ENCODE results near the gene PSMD7. TPM values are rescaled to one million over a fixed set of nuclear protein-coding genes. Genes with fewer than 3 reads are reported as not detected.

Gene PSMD7
- polyA plus RNA-seq, 1 donor from 2014 or later, result 112 TPM

GRCh38 chr16:74320707-74321106, 24.1 kb downstream of the PSMD7 start:
- Histone ChIP-seq H3K9me2 (ENCODE audit: insufficient read depth, low read length) (no peaks in the 10 kb centered on the region), H3F3A (ENCODE audit: insufficient read depth, low read length, poor library complexity, severe bottlenecking) (no peaks in the 10 kb centered on the region), H2AFZ (ENCODE audit: low read depth, low read length) (no peak overlapping the region), H3K4me3 (ENCODE audit: low read length) (no peak overlapping the region), H3K27me3 (ENCODE audit: insufficient read depth, low read depth, low read length) (no peaks in the 10 kb centered on the region), H3K79me2 (replicated peaks; ENCODE audit: insufficient read depth, low read length) (no peaks in the 10 kb centered on the region), H3K36me3 (ENCODE audit: insufficient read depth, low read length) (no peaks in the 10 kb centered on the region), H3K27ac (ENCODE audit: low read length) (no peak overlapping the region), H3K4me2 (ENCODE audit: low read length) (no peak overlapping the region), H4K20me1 (ENCODE audit: insufficient read depth) (no peaks in the 10 kb centered on the region), H3K9ac (ENCODE audit: low read length) (no peak overlapping the region), H3K9me3 (ENCODE audit: low read length) (no peaks in the 10 kb centered on the region)
- TF ChIP-seq RAD21 (conservative IDR thresholded peaks at IDR 0.05) (no peak), REST (IDR thresholded peaks at IDR 0.05; ENCODE audit: borderline replicate concordance) (no peak), CTCF (IDR thresholded peaks at IDR 0.05; ENCODE audit: poor library complexity, severe bottlenecking) (no peak), EP300 (conservative IDR thresholded peaks at IDR 0.05; ENCODE audit: poor library complexity, severe bottlenecking) (no peak)

- no peak overlapping the region for H3K4me2 ChIP-seq (ENCODE audit: low read length)
- no peaks in the 10 kb centered on the region for H3K9me3 ChIP-seq (ENCODE audit: low read length)
- no peaks in the 10 kb centered on the region for H3K27me3 ChIP-seq (ENCODE audit: insufficient read depth, low read depth, low read length)
- H3K4me3 ChIP-seq (ENCODE audit: low read length), result no peak overlapping the region
- H3K79me2 ChIP-seq (replicated peaks; ENCODE audit: insufficient read depth, low read length), result no peaks in the 10 kb centered on the region
- H2AFZ ChIP-seq (ENCODE audit: low read depth, low read length), result no peak overlapping the region
- H3F3A ChIP-seq (ENCODE audit: insufficient read depth, low read length, poor library complexity, severe bottlenecking), result no peaks in the 10 kb centered on the region
- no peaks in the 10 kb centered on the region for H4K20me1 ChIP-seq (ENCODE audit: insufficient read depth)
- H3K36me3 ChIP-seq (ENCODE audit: insufficient read depth, low read length), result no peaks in the 10 kb centered on the region
- H3K9me2 ChIP-seq (ENCODE audit: insufficient read depth, low read length), result no peaks in the 10 kb centered on the region
- TF ChIP-seq RAD21 (conservative IDR thresholded peaks at IDR 0.05) (no peak), EZH2 (IDR thresholded peaks at IDR 0.05; ENCODE audit: borderline replicate concordance, insufficient read depth, low read length, poor library complexity, severe bottlenecking) (no peak), TAF1 (IDR thresholded peaks at IDR 0.05; ENCODE audit: low read depth) (no peak), SMC3 (conservative IDR thresholded peaks at IDR 0.05; ENCODE audit: poor library complexity) (no peak), MXI1 (conservative IDR thresholded peaks at IDR 0.05; ENCODE audit: poor library complexity, severe bottlenecking) (no peak), POLR2AphosphoS5 (IDR thresholded peaks at IDR 0.05) (no peak), EP300 (conservative IDR thresholded peaks at IDR 0.05; ENCODE audit: poor library complexity, severe bottlenecking) (no peak), CTCF (IDR thresholded peaks at IDR 0.05; ENCODE audit: poor library complexity, severe bottlenecking) (no peak), REST (IDR thresholded peaks at IDR 0.05; ENCODE audit: borderline replicate concordance) (no peak)
- H3K9ac ChIP-seq (ENCODE audit: low read length), result no peak overlapping the region
- no peak overlapping the region for H3K27ac ChIP-seq (ENCODE audit: low read length)
These were observed 24.7 kb downstream of the PSMD7 start for GRCh38 chr16:74321356-74321755.

Data from neural cell (in vitro differentiated cells).